WTC11 (cell line): ENCODE measurements around the gene FLCN. TPM values are rescaled to one million over a fixed set of nuclear protein-coding genes. Genes with fewer than 3 reads are reported as not detected.
A peak's percentile ranks its signal among the peaks of the same experiment; 100 is the strongest.

ENCODE experiments used
- ARID4B ChIP-seq: sonication (generic); formaldehyde crosslinking; IDR thresholded peaks from 2 replicates; pipeline ENCODE4 v1.8.0; 2023; ENCODE audit warnings: missing genetic modification reagents, mild to moderate bottlenecking, borderline replicate concordance
- ATF2 ChIP-seq: sonication (generic); formaldehyde crosslinking; IDR thresholded peaks from 2 replicates; pipeline ENCODE4 v1.8.1; 2022; ENCODE audit warnings: low read depth, missing genetic modification reagents, borderline replicate concordance
- CBFB ChIP-seq: sonication (generic); formaldehyde crosslinking; IDR thresholded peaks from 2 replicates; pipeline ENCODE4 v1.8.1; 2022; ENCODE audit warnings: mild to moderate bottlenecking, low read depth, missing genetic modification reagents
- EMX1 ChIP-seq: fragments of 250-450 bp; sonication (Bioruptor Pico); IDR thresholded peaks from 2 replicates; pipeline ENCODE4 v1.8.0; 2021; ENCODE audit warnings: mild to moderate bottlenecking
- ESRRA ChIP-seq: sonication (generic); formaldehyde crosslinking; IDR thresholded peaks from 2 replicates; pipeline ENCODE4 v1.8.1; 2022; ENCODE audit warnings: mild to moderate bottlenecking, missing genetic modification reagents, borderline replicate concordance
- FOXP4 ChIP-seq: sonication (generic); formaldehyde crosslinking; IDR thresholded peaks from 2 replicates; pipeline ENCODE4 v1.8.0; 2022; ENCODE audit warnings: mild to moderate bottlenecking, missing genetic modification reagents
- JAZF1 ChIP-seq: fragments of 250-450 bp; sonication (Bioruptor Pico); IDR thresholded peaks from 2 replicates; pipeline ENCODE4 v1.9.0; 2021; ENCODE audit warnings: moderate library complexity, mild to moderate bottlenecking, inconsistent platforms
- JUN ChIP-seq: sonication (generic); formaldehyde crosslinking; IDR thresholded peaks from 2 replicates; pipeline ENCODE4 v1.8.0; 2023; ENCODE audit warnings: mild to moderate bottlenecking, missing genetic modification reagents
- MYBL2 ChIP-seq: sonication (generic); formaldehyde crosslinking; IDR thresholded peaks from 2 replicates; pipeline ENCODE4 v1.8.1; 2023; ENCODE audit warnings: mild to moderate bottlenecking, moderate library complexity, missing genetic modification reagents
- NR1H2 ChIP-seq: sonication (generic); formaldehyde crosslinking; IDR thresholded peaks from 2 replicates; pipeline ENCODE4 v1.9.0; 2021; ENCODE audit warnings: mild to moderate bottlenecking, moderate library complexity, missing genetic modification reagents
- NR2C2 ChIP-seq: sonication (generic); formaldehyde crosslinking; IDR thresholded peaks from 2 replicates; pipeline ENCODE4 v1.8.0; 2022; ENCODE audit warnings: mild to moderate bottlenecking, missing genetic modification reagents
- OVOL2 ChIP-seq: fragments of 250-450 bp; sonication (Bioruptor Pico); IDR thresholded peaks from 2 replicates; pipeline ENCODE4 v1.9.0; 2021; ENCODE audit warnings: mild to moderate bottlenecking, borderline replicate concordance
- RELA ChIP-seq: sonication (generic); formaldehyde crosslinking; IDR thresholded peaks from 2 replicates; pipeline ENCODE4 v1.8.1; 2022; ENCODE audit warnings: missing genetic modification reagents, mild to moderate bottlenecking, borderline replicate concordance
- SOX15 ChIP-seq: fragments of 250-450 bp; sonication (Bioruptor Pico); IDR thresholded peaks from 2 replicates; pipeline ENCODE4 v1.9.0; 2021; ENCODE audit warnings: mild to moderate bottlenecking
- STAT6 ChIP-seq: sonication (generic); formaldehyde crosslinking; conservative IDR thresholded peaks from 2 replicates; pipeline ENCODE4 v1.8.1; 2023; ENCODE audit warnings: mild to moderate bottlenecking, low read depth, missing genetic modification reagents, moderate library complexity
- ZBTB21 ChIP-seq: sonication (generic); formaldehyde crosslinking; IDR thresholded peaks from 2 replicates; pipeline ENCODE4 v1.8.1; 2023; ENCODE audit warnings: mild to moderate bottlenecking, missing genetic modification reagents, borderline replicate concordance
- ZBTB43 ChIP-seq: sonication (generic); formaldehyde crosslinking; IDR thresholded peaks from 2 replicates; pipeline ENCODE4 v1.8.1; 2023; ENCODE audit warnings: mild to moderate bottlenecking, missing genetic modification reagents
- ZMAT4 ChIP-seq: fragments of 250-450 bp; sonication (Bioruptor Pico); IDR thresholded peaks from 2 replicates; pipeline ENCODE4 v1.9.0; 2021; ENCODE audit warnings: mild to moderate bottlenecking
- ZNF121 ChIP-seq: sonication (generic); formaldehyde crosslinking; IDR thresholded peaks from 2 replicates; pipeline ENCODE4 v1.8.0; 2023; ENCODE audit warnings: missing genetic modification reagents
- ZNF232 ChIP-seq: sonication (generic); formaldehyde crosslinking; IDR thresholded peaks from 2 replicates; pipeline ENCODE4 v1.8.0; 2022; ENCODE audit warnings: mild to moderate bottlenecking, missing genetic modification reagents
- ZNF423 ChIP-seq: fragments of 250-450 bp; sonication (Bioruptor Pico); IDR thresholded peaks from 2 replicates; pipeline ENCODE4 v2.1.2; 2022; ENCODE audit warnings: mild to moderate bottlenecking, moderate library complexity
- ZNF425 ChIP-seq: fragments of 250-450 bp; sonication (Bioruptor Pico); conservative IDR thresholded peaks from 2 replicates; pipeline ENCODE4 v1.9.0; 2021; ENCODE audit warnings: mild to moderate bottlenecking
- total RNA-seq: library from RNA; stranded (reverse); gene quantifications from 3 replicates; pipeline ENCODE4 v1.2.3, GENCODE V29; 2021
- TF ChIP-seq, protein P1 (sequence below): fragments of 250-450 bp; sonication (Bioruptor Pico); IDR thresholded peaks from 2 replicates; pipeline ENCODE4 v1.8.0; 2021; ENCODE audit warnings: mild to moderate bottlenecking

FLCN gene
- total RNA-seq, 1 experiment from 2014 or later = 40.8 TPM

- TF ChIP-seq ARID4B (CRISPR knock-in tag) = peak; percentile 82; the same call in 1 of the 2 replicates
- no peak for TF ChIP-seq NR1H2
- TF ChIP-seq STAT6 = no peak
- TF ChIP-seq ZNF425 (CRISPR knock-in tag) = no peak
- no peak for TF ChIP-seq JUN
- no peak for TF ChIP-seq ZNF232 (CRISPR knock-in tag)
- TF ChIP-seq OVOL2 (CRISPR knock-in tag) = no peak
- no peak for TF ChIP-seq ZNF423
- TF ChIP-seq NR2C2 (CRISPR knock-in tag) = no peak
- TF ChIP-seq FOXP4 (CRISPR knock-in tag) = peak; percentile 46; the same call in 1 of the 2 replicates
- no peak; the same call in 1 of the 2 replicates for TF ChIP-seq ZMAT4 (CRISPR knock-in tag)
- no peak for TF ChIP-seq ZNF121 (CRISPR knock-in tag)
- no peak for TF ChIP-seq SOX15 (CRISPR knock-in tag)
- TF ChIP-seq ATF2 (CRISPR knock-in tag) = no peak
- TF ChIP-seq CBFB (CRISPR knock-in tag) = 0 out of 2 replicates have a peak, but pooled peaks have one; percentile 65
- no peak for TF ChIP-seq JAZF1 (CRISPR knock-in tag)
- no peak for TF ChIP-seq EMX1
- no peak for TF ChIP-seq ESRRA (CRISPR knock-in tag)
- no peak for TF ChIP-seq ZBTB43 (CRISPR knock-in tag)
- no peak for TF ChIP-seq MYBL2 (CRISPR knock-in tag)
- TF ChIP-seq ZBTB21 (CRISPR knock-in tag) = no peak
- TF ChIP-seq RELA (CRISPR knock-in tag) = no peak
- TF ChIP-seq, protein P1, sequence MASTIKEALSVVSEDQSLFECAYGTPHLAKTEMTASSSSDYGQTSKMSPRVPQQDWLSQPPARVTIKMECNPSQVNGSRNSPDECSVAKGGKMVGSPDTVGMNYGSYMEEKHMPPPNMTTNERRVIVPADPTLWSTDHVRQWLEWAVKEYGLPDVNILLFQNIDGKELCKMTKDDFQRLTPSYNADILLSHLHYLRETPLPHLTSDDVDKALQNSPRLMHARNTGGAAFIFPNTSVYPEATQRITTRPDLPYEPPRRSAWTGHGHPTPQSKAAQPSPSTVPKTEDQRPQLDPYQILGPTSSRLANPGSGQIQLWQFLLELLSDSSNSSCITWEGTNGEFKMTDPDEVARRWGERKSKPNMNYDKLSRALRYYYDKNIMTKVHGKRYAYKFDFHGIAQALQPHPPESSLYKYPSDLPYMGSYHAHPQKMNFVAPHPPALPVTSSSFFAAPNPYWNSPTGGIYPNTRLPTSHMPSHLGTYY = no peak
These were observed at the start of gene FLCN (continued) for GRCh38 chr17:17237026-17237799.
